HEK293T (cell line): ENCODE data around the gene CRYBG1.

Experiments
- CTCF ChIA-PET: fragments of 350-600 bp; formaldehyde crosslinking; extraction: SDS; loops from one replicate; lab custom pipeline; 2021; ENCODE audit warnings: antibody characterized with exemption, inconsistent platforms; lab: Yijun Ruan, JAX
- POLR2A ChIA-PET: fragments of 350-600 bp; formaldehyde crosslinking; extraction: SDS; loops from one replicate; lab custom pipeline; 2020; ENCODE audit warnings: antibody characterized with exemption, inconsistent platforms; lab: Yijun Ruan, JAX
- DNase-seq: peaks from one replicate; pipeline ENCODE4 v3.0.0; 2012; ENCODE audit warnings: mixed read lengths; ENCODE audit errors: extremely low spot score
- ARNT ChIP-seq: fragments of 450-650 bp; IDR thresholded peaks from 2 replicates; pipeline ENCODE4 v1.6.1; 2017; ENCODE audit warnings: mild to moderate bottlenecking
- BHLHE40 ChIP-seq: fragments of 450-650 bp; IDR thresholded peaks from 2 replicates; pipeline ENCODE4 v1.6.1; 2016; ENCODE audit warnings: mild to moderate bottlenecking, moderate library complexity, borderline replicate concordance
- CTBP1 ChIP-seq: fragments of 450-650 bp; IDR thresholded peaks from 2 replicates; pipeline ENCODE4 v1.6.1; 2016; ENCODE audit warnings: borderline replicate concordance
- ELF4 ChIP-seq: fragments of 450-650 bp; IDR thresholded peaks from 2 replicates; pipeline ENCODE4 v1.6.1; 2017; ENCODE audit warnings: antibody characterized with exemption
- FOXA1 ChIP-seq: fragments of 450-650 bp; IDR thresholded peaks from 2 replicates; pipeline ENCODE4 v1.6.1; 2016; ENCODE audit warnings: mild to moderate bottlenecking
- FOXK2 ChIP-seq: fragments of 450-650 bp; IDR thresholded peaks from 2 replicates; pipeline ENCODE4 v1.6.1; 2016; ENCODE audit warnings: mild to moderate bottlenecking
- FOXM1 ChIP-seq: fragments of 450-650 bp; IDR thresholded peaks from 2 replicates; pipeline ENCODE4 v1.6.1; 2017; ENCODE audit warnings: mild to moderate bottlenecking, borderline replicate concordance
- HDGF ChIP-seq: fragments of 450-650 bp; IDR thresholded peaks from 2 replicates; pipeline ENCODE4 v1.6.1; 2017; ENCODE audit warnings: antibody characterized with exemption, borderline replicate concordance
- L3MBTL2 ChIP-seq: fragments of 450-650 bp; conservative IDR thresholded peaks from 2 replicates; pipeline ENCODE4 v1.6.1; 2016; ENCODE audit warnings: mild to moderate bottlenecking
- LEF1 ChIP-seq: fragments of 450-650 bp; IDR thresholded peaks from 2 replicates; pipeline ENCODE4 v1.6.1; 2017; ENCODE audit warnings: mild to moderate bottlenecking, borderline replicate concordance
- NFRKB ChIP-seq: fragments of 450-650 bp; IDR thresholded peaks from 2 replicates; pipeline ENCODE4 v1.6.1; 2016; ENCODE audit warnings: mild to moderate bottlenecking, moderate library complexity
- SP1 ChIP-seq: fragments of 450-650 bp; IDR thresholded peaks from 2 replicates; pipeline ENCODE4 v1.6.1; 2017
- SUZ12 ChIP-seq: fragments of 450-650 bp; IDR thresholded peaks from 2 replicates; pipeline ENCODE4 v1.6.1; 2016; ENCODE audit warnings: mild to moderate bottlenecking
- TARDBP ChIP-seq: fragments of 450-650 bp; IDR thresholded peaks from 2 replicates; pipeline ENCODE4 v1.6.1; 2016
- ZNF384 ChIP-seq: fragments of 450-650 bp; IDR thresholded peaks from 2 replicates; pipeline ENCODE4 v1.6.1; 2016
- TF ChIP-seq, protein P1 (sequence below): fragments of 450-650 bp; IDR thresholded peaks from 2 replicates; pipeline ENCODE4 v1.6.1; 2016

CRYBG1 gene

DNA sequence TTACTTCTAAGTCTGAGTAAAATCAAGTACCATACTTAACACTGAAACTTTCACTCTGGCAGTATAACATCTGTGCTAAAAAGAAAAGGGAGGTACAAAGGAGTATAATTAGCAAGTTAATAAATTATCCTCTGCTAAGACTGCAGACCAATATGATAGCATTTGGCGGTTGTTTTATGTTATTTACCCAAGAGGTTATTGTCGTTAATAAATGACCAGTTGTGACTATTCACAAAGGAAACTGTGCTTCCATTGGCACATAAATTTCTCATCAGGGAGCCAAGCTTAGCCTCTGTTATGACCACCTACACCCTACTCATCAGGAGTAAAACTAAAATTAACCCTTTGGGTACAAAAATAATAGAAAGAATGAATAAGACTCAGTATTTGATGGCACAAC lies 86.5 kb downstream of the CRYBG1 start:
- POLR2A ChIA-PET = no interaction called here
- no peak for DNase-seq
- TF ChIP-seq ZNF384 = no peak
- TF ChIP-seq SP1 = no peak
- no peak for TF ChIP-seq L3MBTL2
- TF ChIP-seq FOXA1 = no peak
- TF ChIP-seq ELF4 = no peak
- TF ChIP-seq CTBP1 = no peak
- TF ChIP-seq LEF1 = no peak
- TF ChIP-seq NFRKB = no peak
- TF ChIP-seq, protein P1, sequence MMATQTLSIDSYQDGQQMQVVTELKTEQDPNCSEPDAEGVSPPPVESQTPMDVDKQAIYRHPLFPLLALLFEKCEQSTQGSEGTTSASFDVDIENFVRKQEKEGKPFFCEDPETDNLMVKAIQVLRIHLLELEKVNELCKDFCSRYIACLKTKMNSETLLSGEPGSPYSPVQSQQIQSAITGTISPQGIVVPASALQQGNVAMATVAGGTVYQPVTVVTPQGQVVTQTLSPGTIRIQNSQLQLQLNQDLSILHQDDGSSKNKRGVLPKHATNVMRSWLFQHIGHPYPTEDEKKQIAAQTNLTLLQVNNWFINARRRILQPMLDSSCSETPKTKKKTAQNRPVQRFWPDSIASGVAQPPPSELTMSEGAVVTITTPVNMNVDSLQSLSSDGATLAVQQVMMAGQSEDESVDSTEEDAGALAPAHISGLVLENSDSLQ = no peak
- no peak for TF ChIP-seq FOXM1
- TF ChIP-seq BHLHE40 = no peak
- no peak for TF ChIP-seq HDGF
- no peak for TF ChIP-seq SUZ12
- TF ChIP-seq TARDBP = no peak
- CTCF ChIA-PET = interaction anchor here (0.9 kb wide), 1 partner anchor 120 kb away, joined by 4 read pairs; no protein-coding TSS in a partner anchor

DNA sequence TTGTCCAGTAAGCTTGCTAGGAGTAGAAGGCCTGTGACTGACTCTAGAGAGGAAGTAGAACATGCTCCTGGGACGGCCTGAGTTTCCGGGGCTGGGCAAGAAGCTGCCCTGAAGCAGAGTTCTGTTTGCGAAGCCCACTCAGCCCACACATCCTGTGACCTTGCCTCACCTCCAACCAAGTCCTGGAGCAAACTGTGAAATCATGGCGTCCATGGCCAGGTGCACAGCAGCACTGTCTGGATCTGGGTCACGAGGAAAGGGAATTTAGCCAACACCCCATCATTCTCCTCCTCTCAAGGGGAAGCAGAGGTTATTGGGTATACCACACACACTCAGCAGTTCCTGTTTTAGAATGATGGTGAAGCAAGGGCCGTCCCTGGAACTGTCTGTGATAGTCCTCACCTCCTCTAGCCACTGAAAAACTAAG lies 87.5 kb downstream of the CRYBG1 start:
- ChIA-PET POLR2A (no interaction called here), CTCF (interaction anchor here (0.5 to 2.5 kb wide), 3 partner anchors 118 to 175 kb away, joined by 3 to 13 read pairs (median 4); no protein-coding TSS in a partner anchor)
- no peak for TF ChIP-seq L3MBTL2
- no peak for TF ChIP-seq FOXM1
- TF ChIP-seq NFRKB = no peak
- no peak for TF ChIP-seq CTBP1
- no peak for TF ChIP-seq TARDBP
- TF ChIP-seq ARNT = no peak
- TF ChIP-seq LEF1 = no peak
- TF ChIP-seq FOXK2 = no peak
- TF ChIP-seq, protein P1 = no peak
- no peak for TF ChIP-seq BHLHE40
- no peak for TF ChIP-seq ZNF384
- TF ChIP-seq HDGF = no peak
- TF ChIP-seq SUZ12 = no peak
- no peak for TF ChIP-seq SP1
- no peak for DNase-seq

DNA sequence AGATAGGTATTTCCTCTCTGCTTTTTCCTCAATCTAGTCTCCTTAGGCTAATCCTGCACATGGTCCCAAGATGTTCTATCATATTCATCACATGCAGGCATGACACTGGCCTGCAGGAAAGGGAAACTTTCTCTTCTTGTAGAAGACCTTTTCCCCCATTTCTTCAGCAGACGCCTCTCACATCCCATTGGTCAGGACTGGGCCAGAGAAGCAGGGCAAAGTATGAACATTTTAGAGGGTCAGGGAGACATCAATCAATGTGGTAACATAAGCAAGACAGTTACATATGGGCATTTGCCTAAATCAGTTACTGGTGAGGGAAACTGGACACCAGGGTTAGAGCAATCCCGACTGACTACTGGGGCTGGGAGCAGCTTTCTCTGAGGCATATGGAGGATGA lies 90.1 kb downstream of the CRYBG1 start:
- ChIA-PET CTCF (interaction anchor here (0.7 kb wide), 1 partner anchor 118 kb away, joined by 6 read pairs; no protein-coding TSS in a partner anchor), POLR2A (no interaction called here)
- DNase-seq = no peak
- no peak for TF ChIP-seq SUZ12
- TF ChIP-seq, protein P1 = peak; percentile 51; the same call in 1 of the 2 replicates

DNA sequence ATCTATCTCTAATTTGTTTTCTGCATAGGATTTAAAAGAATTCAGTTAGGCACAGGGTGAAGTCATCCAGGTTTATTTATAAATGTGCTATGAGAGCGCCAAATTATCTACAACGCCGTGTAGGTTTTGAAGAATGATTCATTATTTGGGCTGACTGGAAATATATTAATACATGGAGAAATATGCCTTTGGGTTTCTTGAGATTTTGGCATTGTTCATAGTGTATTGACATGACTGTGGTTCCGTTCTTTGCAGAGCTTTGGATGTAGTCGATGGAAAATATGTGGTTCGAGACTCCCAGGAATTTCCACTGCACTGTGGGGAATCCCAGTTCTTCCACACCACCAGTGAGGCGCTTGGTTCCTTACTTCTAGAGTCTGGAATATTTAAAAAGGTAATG lies 90.9 kb downstream of the CRYBG1 start:
- no peak for DNase-seq
- ChIA-PET POLR2A (no interaction called here), CTCF (interaction anchor here (1.0 kb wide), 1 partner anchor 115 kb away, joined by 3 read pairs; no protein-coding TSS in a partner anchor)
- TF ChIP-seq BHLHE40 = no peak
- TF ChIP-seq ZNF384 = no peak
- TF ChIP-seq L3MBTL2 = no peak
- TF ChIP-seq NFRKB = no peak
- TF ChIP-seq CTBP1 = no peak
- TF ChIP-seq SUZ12 = no peak
- TF ChIP-seq SP1 = no peak
- TF ChIP-seq LEF1 = no peak
- TF ChIP-seq HDGF = no peak
- TF ChIP-seq TARDBP = no peak
- TF ChIP-seq FOXM1 = no peak
- TF ChIP-seq FOXK2 = no peak
- TF ChIP-seq, protein P1 = no peak
- TF ChIP-seq ELF4 = no peak
- no peak for TF ChIP-seq ARNT
- no peak for TF ChIP-seq FOXA1

DNA sequence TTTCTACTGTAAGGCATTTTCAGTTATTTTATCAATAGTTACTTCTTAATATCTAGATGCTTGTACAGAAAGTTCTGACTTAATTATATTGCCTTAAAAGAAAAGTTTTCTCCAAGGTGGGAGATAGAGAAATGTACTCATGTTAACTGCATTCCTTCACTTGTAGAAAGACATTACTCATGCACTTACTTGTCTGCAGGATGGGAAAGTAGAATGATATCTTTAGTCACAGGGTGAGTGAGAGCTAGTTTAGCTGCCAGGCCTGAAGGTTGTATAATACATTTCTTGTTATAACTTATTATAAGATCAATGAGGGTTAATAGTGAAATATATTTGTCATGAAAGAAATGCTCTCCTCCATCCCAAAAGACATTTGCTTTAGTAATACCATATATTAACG lies 92.1 kb downstream of the CRYBG1 start:
- ChIA-PET POLR2A (no interaction called here), CTCF (interaction anchor here (0.8 to 1.3 kb wide), 2 partner anchors 113 to 545 kb away, joined by 3 to 4 read pairs; no protein-coding TSS in a partner anchor)
- TF ChIP-seq FOXA1 (no peak), ARNT (no peak), L3MBTL2 (no peak), NFRKB (no peak), SUZ12 (no peak), FOXK2 (no peak), BHLHE40 (no peak), TARDBP (no peak), SP1 (no peak), ELF4 (no peak), LEF1 (no peak), FOXM1 (no peak)
- TF ChIP-seq, protein P1 = no peak
- DNase-seq = no peak
